ENCODE measurements around the gene CFDP1. TPM values are rescaled to one million over a fixed set of nuclear protein-coding genes. Genes with fewer than 3 reads are reported as not detected.

CFDP1 gene
- total RNA-seq, 1 donor from 2014 or later = 51.0 TPM

DNA sequence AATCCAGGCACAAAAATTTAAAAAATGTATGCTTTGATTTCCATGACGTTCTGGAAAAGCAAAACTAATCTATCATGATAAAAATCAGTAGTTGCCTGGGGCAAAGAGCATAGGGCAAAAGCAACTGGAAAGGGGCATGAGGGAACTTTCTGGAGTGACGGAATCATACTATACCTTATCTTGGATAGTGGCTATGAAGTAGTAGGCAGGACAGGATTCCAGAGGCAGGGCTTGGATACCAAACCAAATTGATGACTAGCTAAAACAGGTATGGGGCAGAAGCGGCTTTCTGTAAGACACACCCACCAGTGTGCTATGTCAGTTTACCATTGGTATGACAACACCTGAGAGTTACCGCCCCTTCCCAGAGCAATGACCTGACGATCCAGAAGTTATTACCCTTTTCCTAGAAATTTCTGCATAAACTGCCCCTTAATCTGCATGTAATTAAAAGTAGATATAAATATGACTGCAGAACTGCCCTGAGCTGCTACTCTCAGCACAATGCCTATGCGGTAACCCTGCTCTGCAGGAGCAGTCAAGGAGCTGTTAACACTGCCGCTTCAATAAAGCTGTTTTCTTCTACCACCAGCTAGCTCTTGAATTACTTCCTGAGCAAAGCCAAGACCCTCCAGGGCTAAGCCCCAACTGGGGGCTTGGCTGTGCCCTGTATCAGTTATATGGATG, 56.7 kb downstream of the CFDP1 start:
- no peak for DNase-seq (ENCODE audit: low read depth, low spot score)

DNA sequence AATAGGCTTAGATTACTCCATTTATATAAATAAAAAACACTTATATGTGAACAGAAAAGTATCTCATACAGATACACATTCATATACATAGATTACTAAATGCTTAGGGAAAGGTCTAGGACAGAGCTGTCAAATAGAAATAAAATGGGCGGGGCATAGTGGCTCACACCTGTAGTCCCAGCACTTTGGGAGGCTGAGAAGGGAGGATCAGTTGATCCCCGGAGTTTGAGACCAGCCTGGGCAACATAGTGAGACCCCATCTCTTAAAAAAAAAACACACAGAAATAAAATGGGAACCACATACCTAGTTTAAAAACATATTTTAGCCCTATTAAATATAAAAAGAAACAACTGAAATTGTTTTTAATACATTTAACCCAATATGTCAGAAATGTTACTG, 58.9 kb downstream of the CFDP1 start:
- DNase-seq (ENCODE audit: low read depth, low spot score) = no peak

DNA sequence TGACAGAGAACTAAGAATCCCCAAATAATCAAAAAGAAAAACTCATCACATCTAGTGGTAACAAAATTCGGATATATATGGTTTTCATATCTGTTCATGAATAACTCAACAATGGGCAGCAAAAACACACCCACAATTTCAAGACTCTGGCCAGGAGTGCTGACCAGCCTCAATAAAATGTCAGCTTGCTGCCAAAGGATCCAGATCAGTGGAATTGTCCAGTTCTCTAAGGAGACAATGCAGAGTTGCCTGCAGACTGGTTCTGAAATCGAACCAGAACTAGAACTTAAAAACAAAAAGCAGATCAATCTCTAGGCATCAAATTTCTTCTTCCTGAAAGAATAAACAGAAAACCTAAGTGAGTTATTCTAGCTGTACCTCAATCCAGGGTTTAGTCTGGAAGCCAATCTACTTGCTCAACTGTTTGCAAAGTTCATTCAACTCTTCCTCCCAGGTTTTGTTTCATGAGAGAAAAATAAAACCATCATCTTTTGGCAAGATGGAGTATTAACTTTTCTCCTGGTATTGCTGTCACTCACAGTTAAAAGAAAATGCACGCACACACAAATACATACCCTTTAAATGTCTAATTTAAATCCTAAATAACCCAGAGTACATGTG, 61.0 kb downstream of the CFDP1 start:
- DNase-seq (ENCODE audit: low read depth, low spot score) = no peak

DNA sequence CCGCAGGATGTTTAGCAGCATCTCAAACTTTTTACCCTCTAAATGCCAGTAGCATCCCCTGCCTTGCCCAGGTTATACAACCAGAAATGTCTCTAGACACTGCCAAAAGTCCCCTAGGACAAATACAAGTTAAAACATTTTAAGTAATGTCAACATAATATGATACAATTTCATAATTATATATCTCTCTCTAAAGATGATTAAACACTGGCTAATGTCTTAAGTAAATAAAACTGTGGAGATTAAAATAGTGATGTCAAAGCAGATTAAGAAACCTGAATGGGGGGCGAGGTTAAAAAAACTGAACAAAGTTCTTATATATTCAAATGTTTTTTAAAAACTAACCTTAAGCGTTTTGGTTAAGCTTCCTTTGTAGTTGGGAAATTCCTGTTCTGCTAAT, 62.1 kb downstream of the CFDP1 start:
- DNase-seq (ENCODE audit: low read depth, low spot score) = no peak

DNA sequence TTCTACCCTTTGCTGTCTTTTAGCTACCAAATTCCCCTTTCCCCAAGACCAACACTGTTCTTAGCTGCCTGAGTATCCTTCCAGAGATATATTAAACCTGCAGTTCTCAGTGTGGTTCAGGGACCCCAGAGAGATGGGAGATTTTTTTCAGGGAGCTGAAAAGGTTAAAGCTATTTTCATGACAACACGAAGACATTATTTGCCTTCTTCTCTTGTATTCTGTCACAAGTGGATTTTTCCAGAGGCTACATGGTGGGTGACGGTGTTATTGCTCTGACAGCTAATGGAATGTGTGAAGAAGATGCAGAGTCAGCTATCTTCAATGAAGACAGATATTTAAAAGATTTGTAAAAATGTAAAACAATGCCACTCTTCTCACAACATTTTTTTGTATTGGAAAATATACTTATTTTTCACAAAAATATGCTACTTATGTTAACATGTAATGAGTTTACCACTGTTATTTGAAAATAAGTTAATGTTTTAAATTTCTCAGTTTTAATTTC, 69.0 kb downstream of the CFDP1 start:
- DNase-seq (ENCODE audit: low read depth, low spot score) = no peak

DNA sequence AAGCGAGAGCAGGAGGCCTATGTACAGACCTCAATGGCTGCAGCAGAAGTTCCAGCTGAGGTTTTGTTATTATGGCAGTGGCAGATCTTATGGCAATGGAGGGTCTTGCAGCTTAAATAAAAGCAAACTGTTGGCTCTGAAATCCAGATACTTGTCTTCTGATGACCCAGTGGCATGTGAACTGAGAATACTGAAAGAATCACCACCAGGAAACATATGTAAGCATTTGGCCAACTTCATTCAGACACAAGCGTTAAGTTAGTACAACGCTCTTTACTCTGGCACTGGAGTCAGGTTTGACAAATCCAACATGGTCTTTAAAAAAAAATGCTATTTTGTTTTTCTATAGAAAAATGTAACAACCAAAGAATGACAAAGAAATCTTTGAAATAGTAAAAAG, 70.5 kb downstream of the CFDP1 start:
- no peak for DNase-seq (ENCODE audit: low read depth, low spot score)

DNA sequence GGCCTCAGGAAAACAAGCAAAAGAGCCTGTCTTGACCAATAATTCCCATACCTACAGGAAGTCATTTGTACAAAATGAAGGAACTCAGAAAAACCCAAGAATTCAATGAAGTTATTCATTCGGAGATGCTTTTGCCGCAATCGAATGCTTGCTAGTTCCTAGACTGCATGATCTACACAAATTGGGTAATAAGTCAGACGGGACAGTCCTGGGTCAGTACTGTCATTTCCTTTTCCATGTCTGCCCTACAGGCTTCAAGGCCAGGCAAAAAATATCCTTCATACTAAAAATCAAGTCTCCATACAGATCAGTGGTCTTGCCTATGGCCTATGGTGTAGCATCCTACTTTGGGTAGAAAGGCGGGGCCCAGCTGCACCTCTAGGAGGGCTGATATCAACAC, 71.4 kb downstream of the CFDP1 start:
- DNase-seq (ENCODE audit: low read depth, low spot score) = no peak

DNA sequence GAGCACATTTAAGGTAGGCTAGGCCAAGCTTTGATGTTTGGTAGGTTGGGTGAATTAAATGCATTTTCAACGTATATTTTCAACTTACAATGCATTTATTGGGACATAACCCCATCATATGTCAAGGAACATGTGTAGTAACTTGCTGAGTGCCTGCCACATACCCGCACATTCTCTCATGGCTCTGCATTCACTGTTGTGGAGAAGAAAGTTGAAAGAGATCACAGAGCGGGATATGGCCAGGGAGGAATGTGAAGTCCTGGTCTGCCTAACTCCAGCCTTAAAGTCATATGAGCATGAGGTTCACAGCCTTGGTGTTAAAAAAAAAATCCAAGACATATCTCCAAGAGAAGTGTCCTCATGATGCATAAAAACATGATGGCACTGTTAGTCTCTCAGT, 79.1 kb downstream of the CFDP1 start:
- no peak for DNase-seq (ENCODE audit: low read depth, low spot score)

DNA sequence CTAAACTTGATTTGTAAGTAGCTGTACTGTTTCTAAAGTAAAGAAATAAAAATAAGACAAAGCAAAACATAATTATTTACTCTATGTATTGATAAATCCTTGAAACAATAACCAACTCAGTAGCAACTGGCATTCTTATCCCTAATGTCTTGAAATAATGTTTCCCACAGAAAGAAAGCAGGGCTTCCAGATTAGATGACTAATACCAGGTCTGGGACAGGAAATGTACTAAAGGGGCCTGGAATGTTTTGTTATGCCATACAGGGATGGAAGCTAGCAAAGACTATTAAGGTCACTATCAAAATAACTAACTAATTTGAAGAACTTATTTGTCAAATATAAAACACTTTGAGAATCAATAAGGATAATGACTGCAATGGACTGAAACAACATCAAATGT, 82.1 kb downstream of the CFDP1 start:
- DNase-seq (ENCODE audit: low read depth, low spot score) = peak; percentile 76

DNA sequence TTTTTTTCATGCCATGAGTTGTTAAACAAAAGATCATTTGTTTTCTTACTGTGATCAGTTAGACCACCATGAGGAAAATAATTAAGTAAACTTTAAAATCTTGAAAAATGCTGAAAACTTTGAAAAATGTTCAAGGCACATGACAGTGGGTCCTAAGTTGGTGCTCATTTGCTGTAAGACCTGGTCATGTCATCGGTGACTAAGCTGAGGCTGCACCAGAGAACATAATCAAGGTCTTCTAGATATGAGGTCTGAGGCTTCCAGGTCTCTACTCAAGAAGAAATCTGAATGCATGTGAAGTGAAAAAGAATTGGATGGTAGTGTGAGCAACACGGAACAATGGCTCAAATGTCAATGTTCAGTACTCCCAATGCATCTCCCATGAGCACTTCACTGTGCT, 87.6 kb downstream of the CFDP1 start:
- no peak for DNase-seq (ENCODE audit: low read depth, low spot score)

DNA sequence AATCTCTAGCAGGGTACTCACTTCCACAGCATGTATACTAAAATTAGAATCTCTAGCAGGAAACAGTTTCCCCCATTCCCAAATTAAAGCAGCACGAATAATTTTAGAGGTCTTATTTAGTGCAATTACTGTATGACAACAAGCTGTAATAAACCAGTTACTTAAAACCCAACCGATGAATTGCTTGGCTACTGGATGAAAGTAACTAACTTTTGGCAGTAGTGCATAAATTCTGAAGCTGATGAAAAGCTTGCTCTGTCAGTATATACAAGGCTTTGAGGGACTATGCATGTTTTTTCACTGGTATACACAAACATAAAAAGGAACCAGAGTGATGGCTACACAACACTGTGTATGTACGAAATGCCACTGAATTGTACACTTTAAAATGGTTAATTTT, 89.4 kb downstream of the CFDP1 start:
- DNase-seq (ENCODE audit: low read depth, low spot score) = no peak

DNA sequence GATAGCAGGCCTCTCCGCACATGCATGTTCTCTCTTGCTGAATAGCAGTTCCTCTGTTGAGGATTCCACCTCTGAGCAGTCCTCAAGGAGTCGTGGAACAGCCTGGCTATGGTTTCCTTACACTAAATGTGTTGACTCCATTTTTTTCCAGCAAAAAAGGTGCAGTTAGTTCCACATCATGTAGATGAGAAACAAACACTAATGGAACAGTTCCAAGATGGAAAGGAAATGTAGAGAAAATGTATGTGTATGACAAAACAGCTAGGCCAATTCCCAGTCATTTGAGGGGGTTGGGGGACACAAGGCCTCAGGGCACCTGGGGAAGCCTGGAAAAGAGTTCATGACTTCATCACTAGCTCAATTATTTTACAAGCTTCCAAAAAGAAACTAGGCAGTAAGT, 90.0 kb downstream of the CFDP1 start:
- DNase-seq (ENCODE audit: low read depth, low spot score) = no peak

DNA sequence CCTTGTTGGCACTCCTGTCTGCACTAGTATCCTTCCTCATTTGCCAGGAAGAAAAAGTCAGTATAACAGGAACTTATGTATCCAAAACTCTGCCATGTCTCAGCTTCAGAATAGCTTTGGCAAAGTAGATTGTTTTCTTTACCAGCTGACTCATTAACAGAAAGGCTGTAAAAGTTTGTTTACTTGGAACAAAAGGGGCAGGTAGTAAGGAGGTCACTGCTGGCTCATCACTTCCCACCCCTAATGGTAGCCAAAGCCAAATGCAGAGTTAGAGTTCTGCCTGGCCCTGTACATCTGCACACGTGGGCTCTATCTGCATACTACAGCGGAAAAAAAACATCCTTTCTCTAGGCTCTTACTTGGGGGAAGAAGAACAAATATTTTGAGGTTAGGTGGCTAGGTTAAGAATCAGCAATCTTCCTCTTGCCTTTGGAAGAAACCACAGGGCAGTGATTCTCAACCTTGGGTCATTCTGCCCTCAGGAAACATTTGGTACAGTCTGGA, 90.9 kb downstream of the CFDP1 start:
- DNase-seq (ENCODE audit: low read depth, low spot score) = peak; percentile 96

DNA sequence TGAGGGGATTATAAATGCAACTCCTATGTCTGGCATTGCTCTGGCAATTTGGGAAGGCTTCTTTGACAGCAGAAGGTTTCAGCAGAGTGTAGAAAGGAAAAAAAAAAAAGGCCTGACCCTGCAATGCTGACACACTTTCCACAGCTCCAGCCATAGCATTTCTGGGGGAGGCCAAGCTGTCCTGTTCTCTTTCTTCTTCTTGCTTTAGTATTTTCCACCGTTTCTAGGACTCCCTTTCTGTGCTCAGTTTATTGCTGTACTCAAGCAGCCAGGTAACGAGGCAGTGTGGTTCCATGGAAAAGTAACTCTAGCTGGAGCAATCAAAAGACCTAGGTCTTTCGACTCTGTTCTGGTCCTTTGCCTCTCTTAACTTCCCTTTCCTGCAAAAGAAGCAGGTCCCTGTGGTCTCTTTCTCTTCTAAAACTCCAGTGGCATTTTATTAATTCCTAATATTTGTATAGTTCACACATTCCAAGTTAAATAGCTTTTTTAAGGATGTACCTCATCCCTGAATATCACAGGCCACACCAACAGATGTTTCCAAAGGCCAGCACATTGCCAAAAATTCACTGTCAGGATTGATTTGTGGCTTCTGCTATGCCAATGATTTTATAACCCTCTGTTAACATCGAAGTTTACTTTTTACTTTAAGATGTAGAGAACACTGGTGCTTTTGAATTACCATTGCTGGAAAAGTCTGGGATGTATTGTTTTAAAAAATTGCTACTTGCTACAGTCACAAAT, 91.6 kb downstream of the CFDP1 start:
- no peak for DNase-seq (ENCODE audit: low read depth, low spot score)

DNA sequence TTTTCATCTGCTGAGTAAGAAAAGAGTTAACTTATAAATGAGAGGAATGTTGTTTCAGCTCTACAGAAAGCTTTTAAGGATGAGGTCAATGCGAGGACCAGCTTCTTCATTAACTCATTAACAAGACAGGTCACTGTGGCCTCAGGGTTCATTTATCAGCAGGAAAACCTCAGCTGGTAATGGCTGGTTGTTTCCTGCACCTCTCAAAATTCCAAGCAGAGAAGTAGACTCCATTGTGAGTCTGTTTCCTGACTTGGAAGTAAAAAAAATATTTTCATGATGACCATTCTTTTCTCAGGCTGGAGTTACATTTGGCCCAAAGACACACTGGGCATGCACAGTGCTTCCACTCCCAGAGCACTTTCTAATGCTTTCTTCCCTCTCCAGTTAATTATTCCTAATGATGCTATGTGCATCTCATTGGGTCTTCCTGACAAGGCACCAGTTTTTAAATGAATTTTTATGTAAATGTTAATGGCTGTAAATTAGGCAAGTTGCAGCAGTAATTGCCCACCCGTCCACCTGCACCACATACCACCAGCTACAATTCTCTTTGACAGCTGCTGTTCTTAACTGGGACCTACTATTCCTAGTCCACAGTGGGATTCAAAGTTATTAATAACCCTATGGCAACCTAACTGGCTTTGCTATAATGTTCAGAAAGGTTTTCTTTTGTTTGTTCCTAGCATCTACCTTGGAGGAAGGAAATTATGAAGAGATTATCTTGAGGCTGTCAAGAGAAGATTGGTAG, 92.4 kb downstream of the CFDP1 start:
- peak; percentile 98 for DNase-seq (ENCODE audit: low read depth, low spot score)

DNA sequence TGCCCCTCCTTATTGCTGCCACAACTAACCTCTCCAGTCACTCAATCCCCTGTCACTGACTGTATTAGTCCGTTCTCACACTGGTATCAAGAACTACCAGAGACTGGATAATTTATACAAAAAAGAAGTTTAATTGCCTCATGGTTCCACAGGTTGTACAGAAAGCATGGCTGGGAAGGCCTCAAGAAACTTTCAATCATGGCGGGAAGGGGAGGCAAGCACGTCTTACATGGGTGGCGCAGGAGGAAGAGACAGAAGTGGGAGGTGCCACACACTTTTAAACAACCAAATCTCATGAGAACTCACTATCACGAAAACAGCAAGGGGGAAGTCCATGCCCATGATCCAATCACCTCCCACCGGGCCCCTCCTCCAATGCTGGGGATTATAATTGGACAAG, 95.9 kb downstream of the CFDP1 start:
- DNase-seq (ENCODE audit: low read depth, low spot score) = no peak

DNA sequence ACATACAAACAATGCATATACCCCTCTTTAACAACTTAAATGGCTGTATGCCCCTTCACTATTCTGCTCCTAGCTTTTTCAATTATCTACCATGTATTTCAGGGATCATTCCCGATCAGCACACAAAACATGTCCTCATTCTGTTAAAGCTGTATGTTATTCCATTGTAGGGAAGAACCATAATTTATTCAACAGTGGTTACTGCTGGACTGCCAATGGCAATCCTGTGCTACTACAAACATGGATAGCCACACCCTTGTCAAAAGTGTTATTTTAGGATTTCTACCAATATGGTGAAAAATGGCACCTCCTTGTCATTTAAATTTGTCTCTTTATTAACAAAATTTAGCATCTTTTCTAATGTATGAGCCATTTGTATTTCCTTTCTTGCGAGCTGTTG, 96.8 kb downstream of the CFDP1 start:
- no peak for DNase-seq (ENCODE audit: low read depth, low spot score)

DNA sequence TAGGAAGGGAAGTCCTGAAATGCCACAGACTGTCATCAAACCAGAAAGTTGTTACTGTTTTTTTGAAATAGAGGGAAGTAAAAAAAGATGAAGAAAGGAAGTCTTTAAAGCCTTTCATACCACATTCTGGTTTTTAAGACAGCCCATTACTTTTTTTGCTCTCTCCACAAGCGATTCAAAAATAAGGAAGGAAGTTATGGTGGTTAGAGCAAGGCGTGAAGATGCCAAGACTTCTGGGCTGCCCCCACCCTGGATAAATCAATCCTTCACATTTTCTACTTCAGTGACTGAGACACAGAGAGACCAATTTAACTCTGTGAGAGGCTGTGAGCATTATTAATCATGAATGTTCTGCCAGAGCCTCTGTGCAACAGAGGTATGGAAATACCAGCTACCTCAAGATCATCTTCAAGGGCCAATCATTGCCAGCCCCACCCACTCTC, 99.6 kb downstream of the CFDP1 start:
- DNase-seq (ENCODE audit: low read depth, low spot score) = no peak

DNA sequence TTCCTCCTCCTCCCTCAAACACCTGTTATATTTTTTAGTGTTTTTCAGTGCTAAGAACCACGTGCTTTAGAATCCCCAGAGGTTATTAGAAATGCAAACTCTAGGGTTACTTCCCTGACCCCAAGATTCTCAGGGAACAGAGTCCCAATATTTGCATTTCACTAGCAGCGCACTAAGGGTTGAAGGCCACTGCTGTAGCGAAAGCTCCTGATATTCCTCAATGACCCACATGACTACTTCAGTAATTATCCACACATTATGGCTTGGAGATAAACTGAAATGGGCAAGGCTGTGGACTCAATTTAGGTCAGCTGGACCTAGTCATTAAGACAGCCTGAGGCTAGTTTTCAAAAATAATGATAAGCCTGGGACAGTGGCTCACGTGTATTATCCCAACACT, 103.4 kb downstream of the CFDP1 start:
- DNase-seq (ENCODE audit: low read depth, low spot score) = no peak

DNA sequence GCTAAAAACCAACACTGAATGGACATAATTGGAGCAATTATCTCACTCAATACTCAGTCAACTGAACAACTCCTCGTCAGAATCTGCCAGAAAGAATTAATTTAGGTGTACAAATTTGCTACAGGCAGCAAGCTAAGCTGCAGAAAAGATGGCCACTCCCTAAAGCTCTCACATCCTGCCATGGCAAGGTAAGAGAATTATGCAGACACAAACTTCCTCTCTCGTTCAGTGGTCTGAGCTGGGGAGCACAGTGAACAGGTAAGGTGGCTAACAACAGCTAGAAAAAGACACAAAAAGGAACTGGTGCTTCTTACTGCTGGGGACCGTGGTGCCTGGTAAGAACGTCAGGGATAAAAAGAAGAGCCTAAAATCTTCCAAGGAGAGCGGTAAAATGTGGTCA, 107.0 kb downstream of the CFDP1 start:
- no peak for DNase-seq (ENCODE audit: low read depth, low spot score)

DNA sequence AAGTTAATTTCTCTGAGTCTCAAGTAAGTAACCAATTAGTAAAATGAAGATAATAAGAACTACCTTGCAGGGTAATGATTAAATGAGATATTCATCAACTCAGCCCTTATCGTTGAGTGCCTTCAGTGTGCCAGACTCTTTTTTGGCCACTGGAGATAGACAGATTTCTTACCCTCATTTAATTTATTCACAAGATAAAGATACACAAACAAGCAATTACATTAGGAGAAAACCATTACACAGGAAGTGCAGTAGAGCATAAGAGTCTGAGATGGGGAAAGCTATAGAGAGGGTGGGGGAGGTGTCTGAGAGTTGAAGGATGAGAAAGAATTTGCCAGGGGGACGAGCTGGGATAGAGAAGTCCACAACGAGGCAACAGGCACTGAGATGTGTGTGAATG, 109.4 kb downstream of the CFDP1 start:
- no peak for DNase-seq (ENCODE audit: low read depth, low spot score)

DNA sequence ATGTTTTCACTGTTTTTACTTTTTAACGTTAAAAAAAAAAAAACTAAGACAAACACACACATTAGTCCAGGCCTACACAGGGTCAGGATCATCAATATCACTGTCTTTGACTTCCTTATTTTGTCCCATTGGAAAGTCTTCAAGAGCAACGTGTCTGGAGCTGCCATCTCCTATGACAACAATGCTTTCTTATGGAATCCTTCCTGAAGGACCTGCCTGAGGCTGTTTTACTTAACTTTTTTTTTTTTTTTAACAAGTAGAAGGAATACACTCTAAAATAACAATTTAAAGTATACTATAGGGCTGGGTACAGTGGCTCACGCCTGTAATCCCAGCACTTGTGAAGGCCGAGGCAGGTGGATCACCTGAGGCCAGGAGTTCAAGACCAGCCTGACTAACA, 110.1 kb downstream of the CFDP1 start:
- no peak for DNase-seq (ENCODE audit: low read depth, low spot score)
